HG03565 (cell line): ENCODE data around the gene SLC28A3.
"Not testable (repeated sequence)": the region's sequence is repeated elsewhere in the genome, so short reads cannot be mapped to it uniquely, and the experiment has no call there.

Experiments
- ATAC-seq: cut with Tn5 transposase; IDR thresholded peaks from one replicate; pipeline ENCODE4 v1.9.1; 2021; ENCODE audit warnings: mild to moderate bottlenecking, moderate library complexity; ENCODE audit not compliant: unreplicated experiment

SLC28A3 gene, protein sequence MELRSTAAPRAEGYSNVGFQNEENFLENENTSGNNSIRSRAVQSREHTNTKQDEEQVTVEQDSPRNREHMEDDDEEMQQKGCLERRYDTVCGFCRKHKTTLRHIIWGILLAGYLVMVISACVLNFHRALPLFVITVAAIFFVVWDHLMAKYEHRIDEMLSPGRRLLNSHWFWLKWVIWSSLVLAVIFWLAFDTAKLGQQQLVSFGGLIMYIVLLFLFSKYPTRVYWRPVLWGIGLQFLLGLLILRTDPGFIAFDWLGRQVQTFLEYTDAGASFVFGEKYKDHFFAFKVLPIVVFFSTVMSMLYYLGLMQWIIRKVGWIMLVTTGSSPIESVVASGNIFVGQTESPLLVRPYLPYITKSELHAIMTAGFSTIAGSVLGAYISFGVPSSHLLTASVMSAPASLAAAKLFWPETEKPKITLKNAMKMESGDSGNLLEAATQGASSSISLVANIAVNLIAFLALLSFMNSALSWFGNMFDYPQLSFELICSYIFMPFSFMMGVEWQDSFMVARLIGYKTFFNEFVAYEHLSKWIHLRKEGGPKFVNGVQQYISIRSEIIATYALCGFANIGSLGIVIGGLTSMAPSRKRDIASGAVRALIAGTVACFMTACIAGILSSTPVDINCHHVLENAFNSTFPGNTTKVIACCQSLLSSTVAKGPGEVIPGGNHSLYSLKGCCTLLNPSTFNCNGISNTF

DNA sequence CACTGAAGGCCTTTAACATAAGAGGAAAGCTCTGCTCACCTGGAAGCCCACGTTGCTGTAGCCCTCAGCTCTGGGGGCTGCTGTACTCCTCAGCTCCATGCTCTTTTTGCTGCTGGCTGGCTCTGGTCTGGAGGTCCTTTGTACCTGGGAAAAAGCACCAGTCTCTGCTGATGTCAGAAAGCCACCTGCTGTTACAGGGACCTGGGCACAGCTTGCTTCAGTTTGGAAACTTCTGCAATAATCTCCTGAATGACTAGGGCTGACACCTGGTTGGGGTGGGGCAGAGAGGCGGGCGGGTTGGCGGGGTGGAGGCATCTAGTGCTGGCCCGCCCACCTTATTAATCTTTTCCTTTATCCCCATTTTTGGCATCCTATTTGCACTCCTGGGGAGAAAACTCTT lies at the start of gene SLC28A3:
SLC28A3 (minus strand) TSS at position 224 of the 400 bp plus-strand sequence; CDS start at position 99, 125 bp downstream.
- no peak for ATAC-seq

DNA sequence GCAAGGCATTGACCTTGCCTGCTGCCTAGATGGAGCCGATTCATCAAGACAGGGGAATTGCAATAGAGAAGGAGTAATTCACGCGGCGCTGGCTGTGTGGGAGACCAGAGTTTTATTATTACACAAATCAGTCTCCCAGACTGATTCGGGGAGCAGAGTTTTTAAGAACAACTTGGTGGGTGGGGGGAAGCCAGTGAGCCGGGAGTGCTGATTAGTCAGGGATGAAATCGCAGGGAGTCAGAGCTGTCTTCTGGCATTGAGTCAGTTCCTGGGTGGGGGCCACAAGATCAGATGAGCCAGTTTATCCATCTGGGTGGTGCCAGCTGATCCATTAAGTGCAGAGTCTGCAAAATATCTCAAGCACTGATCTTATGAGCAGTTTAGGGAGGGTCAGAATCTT lies 49.7 kb upstream of the SLC28A3 start:
- ATAC-seq: not testable (repeated sequence)

DNA sequence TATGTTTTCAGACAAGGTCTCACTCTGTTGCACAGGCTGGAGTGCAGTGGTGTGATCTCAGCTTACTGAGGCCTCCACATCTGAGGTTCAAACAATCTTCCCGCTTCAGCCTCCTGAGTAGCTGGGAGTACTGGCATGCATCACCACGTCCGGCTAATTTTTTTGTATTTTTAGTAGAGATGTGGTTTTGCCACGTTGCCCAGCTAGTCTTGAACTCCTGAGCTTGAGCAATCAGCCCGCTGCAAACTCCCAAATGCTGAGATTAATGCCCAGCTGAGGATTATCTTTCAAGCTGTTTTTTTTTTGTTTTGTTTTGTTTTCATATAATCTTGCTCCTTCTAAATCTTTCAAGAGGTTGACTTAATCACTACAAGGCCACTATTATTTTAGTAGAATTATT lies 47.3 kb upstream of the SLC28A3 start:
- ATAC-seq: no peak

DNA sequence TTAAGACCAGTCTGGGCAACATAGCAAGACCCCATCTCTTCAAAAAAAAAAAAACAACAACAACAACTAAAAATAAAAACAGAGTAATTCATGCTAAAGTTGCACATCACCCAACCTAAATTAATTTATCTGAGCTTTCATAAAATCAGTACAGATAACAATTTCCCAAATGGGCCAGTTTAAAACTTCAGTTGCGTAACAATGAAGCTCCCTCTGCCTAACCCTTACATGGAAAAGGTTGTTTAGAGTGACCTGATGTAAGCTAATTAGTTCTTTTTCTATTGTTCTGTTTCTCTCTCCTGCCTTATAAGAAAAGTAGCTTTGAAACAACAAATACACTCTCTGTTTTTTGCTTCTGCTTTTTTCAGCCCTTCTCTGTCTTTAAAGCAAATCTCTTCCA lies 46.2 kb upstream of the SLC28A3 start:
- ATAC-seq: no peak

DNA sequence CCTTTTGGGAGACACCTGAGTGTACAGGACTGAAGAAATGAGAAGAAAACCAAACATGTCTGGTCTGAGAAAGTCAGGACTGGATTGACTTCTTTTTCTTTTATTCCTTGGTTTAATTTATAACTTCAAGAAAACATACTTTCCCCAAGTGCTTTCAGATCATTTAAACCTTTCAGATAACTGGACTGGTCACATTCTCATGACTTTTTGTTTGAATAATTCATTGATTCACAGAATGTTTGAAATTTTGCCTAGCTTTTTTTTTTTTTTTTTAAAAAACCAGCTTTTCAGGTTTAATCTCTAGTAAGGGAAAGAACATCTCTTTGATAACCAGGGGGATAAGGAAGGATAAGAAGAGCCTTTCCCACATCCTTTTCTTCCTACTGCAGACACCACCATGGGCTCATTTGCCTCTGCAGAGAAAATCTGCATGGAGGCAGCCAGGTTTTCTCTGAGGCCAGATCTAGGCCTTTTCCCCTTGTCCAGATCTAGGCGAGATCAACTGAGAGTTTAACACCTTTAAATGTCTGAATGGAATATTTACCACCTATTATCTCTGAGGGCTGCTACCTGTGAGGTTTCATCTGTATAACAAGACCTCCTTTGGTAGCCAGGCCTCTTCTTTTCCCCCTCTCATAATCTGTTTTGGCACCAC lies 45.0 kb upstream of the SLC28A3 start:
- ATAC-seq: no peak

DNA sequence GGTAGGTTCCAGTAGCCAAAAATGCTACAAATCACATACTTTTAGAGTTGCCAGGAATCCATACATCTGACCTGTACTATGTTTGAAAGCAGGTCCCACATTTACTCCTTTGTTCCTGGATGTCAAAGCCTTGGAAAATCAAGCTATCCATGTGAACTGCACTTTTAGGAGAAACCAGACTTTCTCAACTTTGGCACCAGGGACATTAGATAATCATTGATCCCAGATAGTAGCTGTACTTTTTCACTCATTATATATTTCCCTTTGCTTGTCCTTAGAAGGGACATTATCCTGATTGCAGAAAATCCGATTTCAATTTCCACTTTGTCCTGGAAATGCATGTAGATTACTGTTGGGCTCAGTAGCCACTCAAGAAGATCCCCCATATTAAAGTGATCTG lies 44.1 kb upstream of the SLC28A3 start:
- ATAC-seq: no peak

DNA sequence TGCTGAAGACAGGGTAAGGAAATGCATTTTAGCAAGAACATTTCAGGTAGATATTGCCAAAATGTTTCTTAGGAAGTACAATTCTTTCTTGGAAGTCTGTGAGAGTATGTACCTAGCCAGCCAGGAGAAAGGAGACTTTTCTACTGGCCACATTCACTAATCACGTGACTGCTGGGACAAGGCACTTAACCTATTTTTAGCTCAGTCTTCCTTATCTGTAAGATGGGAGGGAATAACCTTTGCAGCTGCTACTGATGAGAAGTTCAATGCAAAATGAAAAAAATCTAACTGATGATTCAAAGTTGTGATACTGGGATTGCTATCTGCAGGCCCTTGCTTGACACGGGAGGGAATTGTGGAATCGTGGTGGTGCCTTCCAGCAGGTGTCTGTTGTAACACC lies 42.6 kb upstream of the SLC28A3 start:
- ATAC-seq: no peak

DNA sequence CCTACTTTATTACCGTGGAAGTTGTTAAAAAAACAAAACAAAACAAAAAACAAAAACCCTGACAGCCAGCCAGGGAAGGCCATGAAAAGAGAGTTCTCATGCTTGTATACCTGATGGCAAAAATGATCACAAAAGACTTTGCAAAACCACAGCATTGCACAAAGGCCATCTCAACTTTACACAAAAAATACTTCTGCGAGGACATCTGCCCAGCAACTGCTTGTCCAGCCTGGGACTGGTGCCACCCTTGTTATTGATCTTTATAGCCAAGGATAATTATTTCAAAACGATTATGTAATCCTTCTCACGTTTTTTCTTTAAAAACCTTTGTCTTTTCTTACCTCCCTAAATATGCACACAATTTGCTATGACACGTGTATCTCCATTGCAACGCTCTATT lies 42.2 kb upstream of the SLC28A3 start:
- no peak for ATAC-seq

DNA sequence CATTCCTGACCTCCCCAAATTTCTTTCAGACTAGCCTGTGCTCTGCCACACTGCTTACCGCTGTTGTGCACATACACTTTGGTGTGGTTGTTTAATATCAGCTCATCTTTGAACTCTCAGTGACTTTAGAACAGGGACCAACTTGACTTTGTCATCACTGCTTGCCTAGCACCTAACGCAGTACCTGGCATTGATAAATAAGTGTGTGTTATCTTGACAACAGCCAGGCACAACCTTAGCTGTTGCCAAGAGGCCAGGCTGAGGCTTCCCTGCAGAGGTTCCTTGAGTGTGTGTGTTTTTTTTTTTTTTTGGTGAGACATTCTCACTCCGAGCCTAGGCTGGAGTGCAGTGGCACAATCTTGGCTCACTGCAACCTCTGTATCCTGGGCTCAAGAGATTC lies 41.0 kb upstream of the SLC28A3 start:
- ATAC-seq: no peak

DNA sequence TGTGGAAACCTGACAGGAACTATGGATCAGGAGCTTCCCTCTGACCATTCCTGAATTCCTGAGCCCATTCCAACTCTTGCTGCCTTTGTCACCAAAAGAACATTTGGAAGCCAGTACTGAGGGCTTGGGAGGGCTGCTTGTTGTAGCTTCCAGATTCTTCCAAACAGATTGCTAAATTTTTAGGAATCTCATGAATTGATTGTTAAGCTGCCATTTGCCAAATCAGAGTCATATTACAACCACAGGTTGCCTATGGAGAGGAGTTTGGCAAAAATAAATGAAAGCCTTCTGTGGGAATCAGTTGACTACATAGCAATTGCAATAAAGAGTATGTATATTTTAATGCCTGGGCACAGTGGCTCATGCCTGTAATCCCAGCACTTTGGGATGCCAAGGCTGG lies 39.2 kb upstream of the SLC28A3 start:
- ATAC-seq: no peak

DNA sequence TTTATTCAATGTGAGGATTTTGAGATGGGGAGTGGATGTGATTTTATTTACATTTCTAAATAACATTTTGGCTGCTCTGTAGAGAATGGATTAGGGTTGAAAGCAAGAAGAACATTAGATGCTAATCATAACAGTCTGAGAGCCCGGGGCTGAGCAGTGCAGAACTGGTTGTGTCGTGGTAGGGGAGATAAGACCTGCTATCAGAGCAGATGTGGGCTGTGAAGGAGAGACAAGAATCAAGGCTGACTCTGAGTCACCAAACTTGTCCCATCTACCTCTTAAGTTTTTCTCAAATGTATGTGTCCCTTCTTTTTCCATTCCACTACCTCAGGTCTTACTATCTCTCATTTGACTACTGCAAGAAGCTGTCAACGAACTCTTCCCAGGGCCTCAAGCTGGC lies 35.4 kb upstream of the SLC28A3 start:
- ATAC-seq: no peak

DNA sequence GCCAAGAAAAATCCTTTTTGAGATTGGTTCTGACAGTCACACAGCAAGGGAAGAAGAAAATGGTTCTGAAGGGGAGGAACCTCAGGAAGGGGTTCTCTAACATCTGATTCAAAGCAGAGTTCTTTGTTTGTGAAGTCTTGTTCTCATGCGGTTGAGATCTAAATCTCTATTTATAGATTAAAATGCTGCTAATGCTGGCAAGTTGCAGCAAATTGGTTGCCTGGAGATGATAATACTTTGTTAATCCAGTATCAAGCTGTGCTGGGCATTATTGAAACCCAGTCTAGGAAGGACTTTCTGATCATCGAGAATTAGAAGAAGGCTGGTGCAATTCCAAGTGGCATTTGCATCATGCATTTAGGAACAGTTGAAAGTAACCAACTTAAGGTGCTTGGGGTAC lies 34.0 kb upstream of the SLC28A3 start:
- ATAC-seq: no peak

DNA sequence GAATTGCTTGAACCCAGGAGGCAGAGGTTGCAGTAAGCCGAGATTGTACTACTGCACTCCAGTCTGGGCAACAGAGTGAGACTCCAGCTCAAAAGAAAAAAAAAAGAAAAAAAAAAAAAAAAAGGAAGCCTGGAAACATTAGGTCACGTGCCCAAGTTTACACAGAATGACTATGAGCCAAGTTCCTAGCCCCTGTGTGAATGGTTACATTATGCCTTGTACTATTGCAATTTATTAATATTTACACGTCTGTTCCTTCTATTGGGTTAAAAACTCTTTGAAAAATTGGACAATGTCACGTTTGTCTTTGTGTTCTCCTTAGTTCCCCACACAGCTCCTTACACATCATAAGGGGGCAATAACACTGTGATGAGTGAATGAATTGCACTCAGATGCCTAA lies 33.5 kb upstream of the SLC28A3 start:
- no peak for ATAC-seq

DNA sequence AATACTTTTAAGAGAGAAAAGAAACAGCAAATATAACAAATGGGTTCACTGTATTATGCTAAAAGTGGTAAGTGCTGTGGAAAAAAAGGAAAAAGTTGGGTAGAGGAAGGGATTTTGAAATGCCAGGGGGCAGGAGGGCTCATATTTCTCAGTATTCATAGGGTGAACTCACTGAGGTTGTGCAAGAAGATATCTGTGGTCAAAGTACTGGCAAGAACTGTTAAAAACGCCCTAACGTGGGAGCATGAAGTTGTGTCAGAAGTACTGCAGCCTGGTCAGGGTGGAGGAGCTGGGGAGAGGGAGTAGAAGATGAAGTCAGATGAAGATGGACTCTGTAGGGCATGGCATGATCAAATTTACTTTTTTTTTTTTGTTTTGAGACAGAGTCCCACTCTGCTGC lies 31.2 kb upstream of the SLC28A3 start:
- no peak for ATAC-seq

DNA sequence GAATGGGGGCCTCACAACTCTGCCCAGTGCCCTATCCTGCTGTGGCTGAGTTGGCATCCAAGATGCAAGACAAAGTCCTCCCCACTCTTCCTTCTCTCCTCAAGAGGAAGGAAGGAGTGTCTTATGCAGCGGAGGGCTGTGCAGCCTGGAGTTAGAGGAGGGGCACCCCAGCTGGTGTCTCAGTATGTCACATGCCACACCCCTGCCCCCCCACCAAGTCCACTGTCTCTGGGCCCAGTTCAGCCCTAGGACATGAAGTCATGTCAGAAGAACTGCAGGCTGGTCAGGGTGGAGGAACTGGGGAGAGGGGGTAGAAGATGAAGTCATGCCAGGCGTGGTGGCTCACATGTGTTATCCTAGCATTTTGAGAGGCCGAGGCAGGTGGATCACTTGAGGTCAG lies 28.0 kb upstream of the SLC28A3 start:
- ATAC-seq: no peak

DNA sequence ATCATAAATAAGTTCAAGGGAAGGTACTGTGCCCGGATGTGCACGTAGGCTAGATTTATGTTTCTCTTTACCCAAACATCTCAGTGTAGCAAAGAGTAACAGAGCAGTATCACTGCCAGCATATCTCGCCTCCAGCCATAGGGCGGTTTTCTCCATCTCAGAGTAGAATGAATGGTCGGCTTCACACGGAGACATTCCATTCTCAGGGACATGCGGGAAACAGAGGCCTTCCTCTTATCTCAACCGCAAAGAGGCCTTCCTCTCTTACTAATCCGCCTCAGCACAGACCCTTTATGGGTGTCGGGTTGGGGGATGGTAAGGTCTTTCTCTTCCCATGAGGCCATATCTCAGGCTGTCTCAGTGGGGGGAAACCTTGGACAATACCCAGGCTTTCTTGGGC lies 27.2 kb upstream of the SLC28A3 start:
- ATAC-seq: not testable (repeated sequence)

DNA sequence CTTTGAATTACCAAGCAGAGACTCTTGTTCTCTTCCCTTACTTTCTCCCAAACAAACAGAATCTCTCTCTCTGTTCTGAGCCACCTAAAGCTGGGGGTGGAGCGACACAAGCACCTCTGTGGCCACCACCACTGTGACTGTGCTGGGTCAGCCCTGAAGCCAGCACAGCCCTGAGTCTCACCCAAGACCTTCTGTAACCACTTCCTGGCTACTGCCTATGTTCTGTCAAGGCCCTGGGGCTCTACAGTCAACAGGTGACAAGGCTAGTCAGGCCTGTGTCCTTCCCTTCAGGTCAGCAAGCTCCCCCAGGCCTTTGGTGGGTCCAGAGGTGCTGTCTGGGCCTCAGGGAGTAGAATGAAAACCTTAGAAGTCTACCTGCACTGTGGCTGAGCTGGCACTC lies 26.1 kb upstream of the SLC28A3 start:
- ATAC-seq: no peak

DNA sequence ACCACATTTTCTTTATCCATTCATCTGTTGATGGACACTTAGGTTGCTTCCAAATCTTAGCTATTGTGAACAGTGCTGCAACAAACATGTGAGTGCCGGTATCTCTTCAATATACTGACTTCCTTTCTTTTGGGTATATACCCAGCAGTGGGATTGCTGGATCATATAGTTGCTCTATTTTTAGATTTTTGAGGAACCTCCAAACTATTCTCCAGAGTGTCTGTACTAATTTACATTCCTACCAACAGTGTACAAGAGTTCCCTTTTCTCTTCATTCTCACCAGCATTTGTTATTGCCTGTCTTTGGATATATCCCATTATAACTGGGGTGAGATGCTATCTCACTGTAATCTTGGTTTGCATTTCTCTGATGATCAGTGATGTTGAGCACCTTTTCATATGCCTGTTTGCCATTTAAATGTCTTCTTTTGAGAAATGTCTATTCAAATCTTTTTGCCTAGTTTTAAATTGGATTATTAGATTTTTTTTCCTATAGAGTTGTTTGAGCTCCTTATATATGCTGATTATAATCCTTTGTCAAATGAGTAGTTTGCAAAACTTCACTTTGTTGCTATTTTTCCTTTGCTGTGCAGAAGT lies 24.4 kb upstream of the SLC28A3 start:
- not testable (repeated sequence) for ATAC-seq

DNA sequence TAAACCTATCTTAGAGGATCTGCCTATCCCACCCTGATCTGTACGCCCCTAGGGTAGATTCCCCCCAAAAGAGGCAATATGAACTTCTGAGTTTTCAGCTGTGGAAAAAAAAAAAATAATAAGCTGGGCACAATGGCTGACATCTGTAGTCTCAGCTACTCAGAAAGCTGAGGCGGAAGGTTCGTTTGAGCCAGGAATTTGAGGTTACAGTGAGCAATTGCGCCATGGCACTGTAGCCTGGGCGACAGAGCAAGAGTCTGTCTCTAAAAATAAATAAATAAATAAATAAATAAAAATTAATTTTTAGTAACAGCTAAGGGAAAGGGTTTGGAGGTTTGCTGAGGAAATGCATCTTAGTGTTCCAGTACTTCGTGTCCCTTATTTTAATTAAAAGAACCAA lies 21.1 kb upstream of the SLC28A3 start:
- no peak for ATAC-seq

DNA sequence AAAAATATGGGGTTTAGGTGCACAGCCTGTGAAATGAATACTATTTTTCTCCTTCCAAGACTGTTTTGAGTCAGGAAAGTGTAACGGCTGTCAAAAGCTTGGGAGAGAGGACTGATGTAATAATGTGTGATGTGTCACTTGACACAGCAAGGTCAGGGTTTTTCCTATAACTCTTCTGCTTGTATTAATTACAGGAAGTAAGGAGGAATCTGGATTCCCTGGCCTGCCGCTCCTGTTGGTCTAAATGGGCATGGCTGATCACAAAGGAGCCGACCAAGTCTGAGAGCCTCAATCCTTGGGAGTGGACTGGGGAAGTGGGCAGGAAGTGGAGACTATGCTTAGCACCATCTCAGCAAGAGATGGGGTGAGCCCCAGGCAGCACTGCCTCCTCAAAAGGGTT lies 16.7 kb upstream of the SLC28A3 start:
- no peak for ATAC-seq

DNA sequence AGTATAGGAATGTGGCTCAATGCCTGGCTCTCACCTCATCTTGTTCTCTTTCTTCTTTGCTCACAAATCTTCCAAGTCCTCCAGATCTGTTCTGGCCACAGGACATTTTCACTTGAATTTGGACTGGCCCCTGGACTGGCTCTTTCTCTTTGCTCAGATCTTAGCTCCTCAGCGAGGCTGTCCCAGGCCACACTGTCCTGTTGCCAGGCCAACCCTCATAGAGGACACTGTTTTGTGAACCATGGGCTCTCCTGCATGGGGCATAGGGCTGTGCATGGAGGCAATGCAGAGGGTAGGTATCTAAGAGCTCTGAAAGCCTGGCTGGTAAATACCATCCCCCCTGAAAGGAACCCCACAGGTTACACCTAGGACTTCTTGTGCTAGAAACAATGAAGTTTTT lies 13.5 kb upstream of the SLC28A3 start:
- ATAC-seq: no peak

DNA sequence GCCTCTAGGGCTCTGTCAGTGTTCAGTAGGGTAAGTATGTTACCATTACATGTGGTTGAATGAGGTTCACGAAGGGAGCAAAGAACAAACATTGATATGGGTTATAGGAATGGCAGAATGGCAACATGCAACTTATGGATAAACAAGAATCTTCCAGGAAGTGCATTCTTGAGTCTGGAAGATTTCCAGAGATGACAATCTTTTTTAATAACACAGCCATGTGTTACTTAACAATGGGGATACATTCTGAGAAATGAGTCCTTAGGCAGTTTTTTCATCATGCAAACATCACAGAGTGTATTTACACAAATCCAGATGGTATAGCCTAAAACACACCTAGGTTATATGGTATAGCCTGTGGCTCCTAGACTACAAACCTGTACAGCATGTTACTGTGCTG lies 9.1 kb upstream of the SLC28A3 start:
- no peak for ATAC-seq
